ENCODE measurements around the gene EBP. TPM values are rescaled to one million over a fixed set of nuclear protein-coding genes. Genes with fewer than 3 reads are reported as not detected.

The EBP gene
- 51.6 TPM for polyA plus RNA-seq (2013, experiment 1 of 2; ENCODE audit: insufficient read length)
- polyA plus RNA-seq (2013, experiment 2 of 2; ENCODE audit: insufficient read length): 19.9 TPM

DNA sequence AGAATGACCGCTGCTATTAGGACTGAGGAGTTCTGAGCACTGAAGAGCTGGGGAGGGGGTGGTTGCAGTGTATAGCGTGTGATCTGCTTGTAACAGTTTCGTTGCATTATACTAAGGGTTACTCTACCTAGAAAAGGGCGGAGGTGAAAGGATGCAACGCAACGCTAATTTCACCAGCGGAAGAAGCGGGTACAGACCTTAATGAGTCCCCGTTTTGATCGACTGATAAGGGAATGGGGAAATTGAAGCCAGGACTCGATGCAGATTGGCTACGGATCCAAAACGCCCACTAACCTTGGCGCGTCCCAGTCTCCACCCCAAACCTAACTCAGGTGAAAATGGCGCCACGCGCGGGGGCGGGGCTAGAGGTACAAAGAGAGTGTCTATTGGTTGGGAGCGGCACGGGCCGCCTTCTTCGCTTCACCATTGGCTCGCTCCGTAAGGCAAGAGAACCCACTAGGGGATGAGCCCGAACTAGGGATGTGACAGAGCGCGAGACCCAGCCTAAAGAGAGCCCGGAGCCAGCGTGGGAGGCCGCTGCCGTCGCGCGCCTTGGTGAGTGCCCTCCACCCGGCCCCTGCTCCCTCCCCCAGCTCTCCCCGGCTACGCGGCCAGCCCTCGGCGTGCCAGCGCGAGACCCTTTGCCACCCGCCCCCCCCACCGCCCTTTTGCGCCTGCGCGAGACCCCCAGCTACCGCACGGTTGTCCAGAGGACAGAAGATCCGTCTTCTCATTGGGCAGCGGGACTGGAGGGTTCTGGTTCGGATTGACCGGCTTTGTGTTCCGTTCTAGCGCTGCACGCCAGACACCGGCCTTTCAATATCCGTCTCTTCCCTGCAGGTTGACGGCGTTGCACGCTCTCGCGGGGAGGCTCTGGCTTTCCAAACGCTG lies at the start of gene EBP:
TSS of gene EBP (plus strand) at position 456 of the 891 bp plus-strand sequence. CDS start 1,964 bp downstream, outside the sequence.
- peak; percentile 85 for DNase-seq

GRCh38 chrX:48472225-48472624 lies 49.4 kb upstream of the EBP start:
- no peak for DNase-seq

DNA sequence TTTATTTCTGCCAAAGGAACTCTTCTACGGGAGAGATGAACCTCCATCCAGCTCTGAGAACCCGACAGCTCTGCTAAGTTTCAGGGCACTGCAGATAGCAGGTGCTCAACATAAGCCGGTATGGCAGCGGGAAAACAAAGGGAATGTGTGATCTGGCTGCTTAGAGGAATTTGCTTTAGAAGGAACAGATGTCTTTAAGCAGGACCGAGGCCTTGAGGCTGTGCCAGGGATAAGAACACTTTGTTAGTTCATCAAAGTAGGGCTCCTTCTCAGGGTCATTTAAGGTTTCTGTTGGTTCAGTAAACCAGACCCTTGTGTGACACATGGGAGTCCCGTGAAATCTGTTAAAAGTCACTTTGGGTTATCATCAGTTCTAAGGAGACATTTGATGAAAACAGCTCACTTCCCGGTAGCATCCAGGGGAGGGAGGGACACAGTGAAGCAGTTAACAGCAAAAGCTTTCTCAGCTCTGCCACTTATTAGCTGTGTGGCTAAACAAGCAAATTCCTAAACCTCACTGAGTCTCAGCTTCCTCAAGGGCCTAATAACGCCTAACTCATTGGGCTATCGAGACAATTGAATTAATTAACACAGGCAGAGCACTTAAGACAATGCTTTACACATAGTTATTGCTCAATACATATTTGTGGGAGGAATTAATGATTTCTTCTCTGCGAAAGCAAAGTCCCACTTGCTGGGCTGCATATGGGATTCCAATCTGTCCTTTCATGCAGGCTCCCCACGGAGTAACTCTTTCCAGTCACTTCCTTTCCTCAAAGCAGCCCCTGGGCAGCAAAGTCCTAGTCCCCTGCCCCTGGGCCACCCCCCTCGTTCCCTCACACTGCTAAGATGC lies 48.5 kb upstream of the EBP start:
- DNase-seq: peak; percentile 46

- DNase-seq: no peak
Measured at GRCh38 chrX:48473704-48473990, 48.0 kb upstream of the EBP start.

DNA sequence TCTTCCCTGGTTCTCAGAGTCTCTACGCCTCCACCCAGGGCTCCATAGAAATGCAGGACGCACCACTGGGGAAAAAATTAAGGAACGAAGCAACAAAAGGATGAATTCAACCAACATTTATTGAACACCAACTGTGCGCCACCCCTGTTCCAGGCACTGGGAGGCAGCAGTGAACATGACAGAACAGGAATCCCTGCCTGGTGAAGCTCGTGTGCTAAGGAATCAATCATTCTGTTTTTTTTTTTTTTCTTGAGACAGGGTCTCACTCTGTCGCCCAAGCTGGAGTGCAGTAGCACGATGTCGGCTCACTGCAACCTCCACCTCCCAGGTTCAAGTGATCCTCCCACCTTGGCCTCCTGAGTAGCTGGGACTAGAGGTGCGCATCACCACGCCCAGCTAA lies 47.5 kb upstream of the EBP start:
- peak; percentile 49 for DNase-seq

GRCh38 chrX:48474581-48474980 lies 47.0 kb upstream of the EBP start:
- DNase-seq: no peak

- DNase-seq: no peak
Measured at GRCh38 chrX:48475296-48475695, 46.3 kb upstream of the EBP start.

GRCh38 chrX:48475774-48476577 lies 45.6 kb upstream of the EBP start, which contains the start of gene FTSJ1:
Gene FTSJ1, plus strand, starts transcription at chrX:48476199. Its CDS starts 1,849 bp downstream, at chrX:48478048.
- DNase-seq: peak; percentile 92

GRCh38 chrX:48476919-48477318 lies 44.7 kb upstream of the EBP start:
- no peak for DNase-seq

GRCh38 chrX:48477960-48478755 lies 43.5 kb upstream of the EBP start:
- DNase-seq: no peak

- no peak for DNase-seq
Measured at GRCh38 chrX:48478806-48479205, 42.8 kb upstream of the EBP start.

GRCh38 chrX:48480142-48480541 lies 41.5 kb upstream of the EBP start:
- no peak for DNase-seq

DNA sequence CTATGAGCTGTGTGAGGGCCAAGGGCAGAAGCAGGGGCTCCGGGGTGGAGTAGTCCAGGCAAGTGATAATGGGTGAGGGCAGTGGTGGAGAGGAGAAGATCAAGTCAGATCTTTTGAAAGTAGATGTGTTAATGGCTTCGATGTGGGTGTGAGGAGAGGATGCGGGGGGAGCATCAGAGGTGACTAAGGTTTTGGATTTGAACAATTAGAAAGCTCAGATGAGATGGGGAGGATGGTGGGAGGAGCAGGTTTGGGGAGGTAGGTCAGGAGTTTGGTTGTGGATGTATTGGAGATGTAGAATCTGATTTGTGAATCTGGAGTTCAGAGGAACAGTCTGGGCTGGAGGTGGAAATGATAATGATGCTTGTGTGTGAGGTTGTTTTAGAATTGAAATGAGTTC lies 41.0 kb upstream of the EBP start:
- DNase-seq: no peak

- no peak for DNase-seq
Measured at GRCh38 chrX:48482526-48482925, 39.1 kb upstream of the EBP start.

DNA sequence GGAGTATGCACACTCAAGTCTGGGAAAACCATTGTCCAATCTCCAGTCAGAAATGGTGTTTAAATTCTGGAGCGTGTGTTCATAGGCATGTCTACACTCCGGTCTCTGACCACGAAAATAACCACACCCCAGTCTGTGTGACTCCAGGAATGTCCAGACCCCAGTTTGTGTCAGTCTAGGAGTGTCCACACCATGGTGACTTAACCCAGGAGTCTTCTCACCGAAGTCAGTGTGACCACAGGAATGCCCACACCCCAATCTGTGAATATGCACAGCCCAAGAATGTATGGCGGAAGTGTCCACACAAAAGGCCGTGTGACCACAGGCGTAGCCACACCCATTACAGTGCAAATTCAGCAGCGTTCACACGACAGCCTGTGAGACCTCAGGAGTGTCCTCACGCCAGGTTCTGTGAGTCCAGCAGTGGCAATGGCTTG lies 34.2 kb upstream of the EBP start:
- DNase-seq: peak; percentile 98

- no peak for DNase-seq
Measured at GRCh38 chrX:48488034-48488433, 33.6 kb upstream of the EBP start.

DNA sequence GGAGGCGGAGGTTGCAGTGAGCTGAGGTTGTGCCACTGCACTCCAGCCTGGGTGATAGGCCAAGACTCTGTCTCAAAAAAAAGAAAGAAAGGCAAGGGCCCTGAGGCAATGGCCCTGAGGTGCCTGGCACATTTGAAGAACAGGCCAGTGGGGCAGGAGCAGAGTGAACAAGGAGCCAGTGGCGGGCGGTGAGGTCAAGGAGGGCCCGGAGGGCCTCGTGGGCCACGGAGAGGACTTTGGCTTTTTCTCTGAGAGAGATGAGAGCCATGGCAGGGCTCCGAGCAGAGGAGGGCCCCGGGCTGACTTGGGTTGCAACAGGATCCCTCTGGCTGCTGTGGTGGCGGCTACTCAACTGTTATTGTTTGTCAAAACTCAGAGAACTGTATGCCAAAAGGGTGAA lies 32.3 kb upstream of the EBP start:
- no peak for DNase-seq

DNA sequence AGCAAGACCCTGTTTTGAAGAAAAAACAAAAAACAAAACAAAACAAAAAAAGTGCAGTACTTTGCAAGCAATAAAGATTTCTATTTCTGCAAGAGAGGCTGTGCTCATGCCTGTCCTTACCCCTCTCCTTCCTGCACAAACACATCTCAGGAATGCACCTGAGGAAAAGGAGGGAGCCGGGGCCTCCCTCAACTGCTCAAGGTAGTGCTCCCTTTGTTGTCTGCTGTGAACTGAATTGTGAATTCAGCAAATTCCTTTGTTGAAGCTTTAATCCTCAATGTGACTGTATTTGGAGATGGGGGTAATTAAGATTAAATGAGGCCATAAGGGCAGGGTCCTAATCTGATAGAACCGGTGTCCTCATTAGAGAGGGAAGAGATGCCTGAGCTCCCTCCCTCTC lies 31.7 kb upstream of the EBP start:
- no peak for DNase-seq

DNA sequence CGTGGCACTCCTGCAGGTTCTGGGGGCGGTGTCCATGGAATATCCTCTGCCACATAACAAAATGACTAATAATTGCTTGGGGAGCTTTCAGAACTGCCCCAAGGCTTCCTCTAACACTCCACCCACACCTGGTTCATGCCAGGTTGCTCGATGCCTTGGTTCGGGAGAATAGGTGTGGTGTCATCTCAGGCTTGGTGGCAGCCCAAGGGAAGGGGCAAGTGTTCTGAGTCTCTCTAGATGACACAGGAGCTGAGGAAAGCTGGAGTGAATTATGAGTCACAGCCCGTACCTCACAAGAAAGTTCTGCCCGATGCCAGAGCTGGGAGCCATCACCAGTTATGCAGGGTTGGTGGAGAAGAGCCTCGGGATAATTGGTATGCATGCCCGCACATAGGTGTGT lies 30.9 kb upstream of the EBP start:
- DNase-seq: peak; percentile 45

DNA sequence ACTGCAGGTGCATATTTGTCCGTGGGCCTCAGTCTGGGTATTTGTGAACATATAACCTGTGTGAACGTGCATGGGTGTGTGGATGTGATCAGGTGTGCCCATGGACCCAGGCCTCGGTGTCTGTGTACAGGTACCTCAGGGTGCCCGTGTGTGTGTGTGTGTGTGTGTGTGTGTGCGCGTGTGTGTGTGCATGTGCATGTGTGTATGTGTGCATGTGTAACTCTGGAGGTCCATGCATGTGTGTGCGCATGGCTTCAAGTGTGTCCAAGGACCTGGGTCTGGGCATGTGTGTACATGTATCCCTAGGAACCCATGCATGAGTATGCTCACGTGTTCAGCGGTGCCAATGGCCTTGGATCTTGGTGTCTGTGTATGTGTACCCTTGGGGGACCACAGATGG lies 29.8 kb upstream of the EBP start:
- no peak for DNase-seq

GRCh38 chrX:48492293-48492910 lies 29.2 kb upstream of the EBP start:
- DNase-seq: peak; percentile 79
